Measurements from ENCODE around the gene ANTXR1. TPM values are rescaled to one million over a fixed set of nuclear protein-coding genes. Genes with fewer than 3 reads are reported as not detected.

ANTXR1 gene
- total and polyA plus RNA-seq, 2 of the 8 experiments (the other 6 are each of a cell fraction or from before 2014, with no cell fraction given): 15.8 to 44.3 TPM

- CTCF ChIA-PET (ENCODE audit: partially characterized antibody): interaction anchor here (0.6 to 1.6 kb wide), 2 partner anchors 27 to 140 kb away, joined by 3 read pairs; no protein-coding TSS in a partner anchor
- H4K91ac ChIP-seq (replicated peaks; ENCODE audit: insufficient read length, low read length): no peak overlapping the region
- no peak for FAIRE-seq
- TF ChIP-seq NANOG (IDR thresholded peaks at IDR 0.05; ENCODE audit: insufficient read depth, low read depth, low read length, poor library complexity, severe bottlenecking) (no peak), RXRA (IDR thresholded peaks at IDR 0.05; ENCODE audit: insufficient read depth, low read depth, low read length) (no peak), POLR2AphosphoS5 (IDR thresholded peaks at IDR 0.05; ENCODE audit: low read depth, low read length) (no peak), CHD1 (IDR thresholded peaks at IDR 0.05; ENCODE audit: low read depth, low read length) (no peak), PHF8 (conservative IDR thresholded peaks at IDR 0.05; ENCODE audit: low read depth, low read length) (no peak), CHD2 (IDR thresholded peaks at IDR 0.05; ENCODE audit: low read length) (no peak), EZH2 (IDR thresholded peaks at IDR 0.05; ENCODE audit: low read depth, low read length, severe bottlenecking) (no peak), SRF (IDR thresholded peaks at IDR 0.05; ENCODE audit: low read depth, low read length) (no peak), NRF1 (IDR thresholded peaks at IDR 0.05; ENCODE audit: low read depth, low read length) (no peak), YY1 (IDR thresholded peaks at IDR 0.05; ENCODE audit: low read depth, low read length) (no peak), ATF2 (IDR thresholded peaks at IDR 0.05; ENCODE audit: low read length) (no peak), JUND (IDR thresholded peaks at IDR 0.05; ENCODE audit: low read length) (no peak)
Observed at GRCh38 chr2:69279931-69280681, 267.1 kb downstream of the ANTXR1 start.

More at GRCh38 chr2:69279931-69280681, 267.1 kb downstream of the ANTXR1 start:
- Histone ChIP-seq H3K14ac (ENCODE audit: insufficient read length) (no peak overlapping the region), H3K4ac (replicated peaks; ENCODE audit: insufficient read length, low read depth, low read length) (no peak overlapping the region), H3K23ac (ENCODE audit: insufficient read length) (no peak overlapping the region), H4K5ac (ENCODE audit: insufficient read length, low read depth, low read length) (no peak overlapping the region), H3K27me3 (replicated peaks in 1 of 4; ENCODE audit: control insufficient read depth in 3 of 4, extremely low read depth in 1 of 4, insufficient read depth in 3 of 4, low read length in 3 of 4) (no peaks in the 10 kb centered on the region), H3K4me2 (ENCODE audit: insufficient read depth in 1 of 2, low read depth in 2 of 2, low read length in 2 of 2) (no peak overlapping the region), H2BK20ac (ENCODE audit: low read length) (no peak overlapping the region), H3K4me1 (replicated peaks in 1 of 4; ENCODE audit: control insufficient read depth in 3 of 4, insufficient read depth in 4 of 4, low read length in 3 of 4) (no peaks in the 10 kb centered on the region), H3K23me2 (ENCODE audit: low read depth, low read length) (no peaks in the 10 kb centered on the region), H3K36me3 (ENCODE audit: control insufficient read depth in 2 of 4, insufficient read depth in 4 of 4, low read length in 3 of 4) (no peaks in the 10 kb centered on the region; a peak in 1 of 8 replicates), H4K20me1 (replicated peaks in 1 of 2; ENCODE audit: control insufficient read depth in 1 of 2, insufficient read depth in 2 of 2, low read length in 2 of 2) (no peaks in the 10 kb centered on the region), H3K18ac (ENCODE audit: extremely low read depth, low read length) (no peak overlapping the region), H2BK12ac (ENCODE audit: low read depth, low read length) (no peak overlapping the region), H2AFZ (ENCODE audit: low read length) (no peak overlapping the region), H2AK5ac (ENCODE audit: low read depth, low read length) (no peak overlapping the region), H4K8ac (ENCODE audit: extremely low read depth, insufficient read depth, low read length) (no peak overlapping the region), H2BK15ac (ENCODE audit: low read length) (no peak overlapping the region), H3K4me3 (ENCODE audit: extremely low read depth in 1 of 4, insufficient read depth in 2 of 4, low read depth in 3 of 4, low read length in 4 of 4) (no peak overlapping the region), H3K27ac (ENCODE audit: low read depth, low read length) (no peak overlapping the region), H3K56ac (replicated peaks; ENCODE audit: insufficient read length, low read depth, low read length) (no peak overlapping the region), H3K9me3 (ENCODE audit: insufficient read depth in 2 of 2, low read depth in 1 of 2, low read length in 1 of 2) (no peaks in the 10 kb centered on the region), H2BK5ac (ENCODE audit: low read depth, low read length) (no peak overlapping the region), H2BK120ac (replicated peaks; ENCODE audit: low read depth, low read length) (no peak overlapping the region), H3K79me1 (ENCODE audit: low read depth, low read length) (no peaks in the 10 kb centered on the region), H3K9ac (replicated peaks in 1 of 4; ENCODE audit: extremely low read depth in 1 of 4, low read depth in 3 of 4, low read length in 3 of 4) (no peak overlapping the region), H3K79me2 (ENCODE audit: control insufficient read depth in 1 of 2, insufficient read depth in 2 of 2, low read length in 2 of 2) (no peaks in the 10 kb centered on the region)
- POLR2A ChIA-PET (ENCODE audit: partially characterized antibody): no interaction called here
- DNase-seq (ENCODE audit: low read depth in 1 of 2, low spot score in 2 of 2): no peak
- 89% methylated on average over 9 of the region's 9 CpGs; no CpG with 5 or more reads in 1 of the 2 experiments for WGBS, 2 experiments (ENCODE audit: extremely low coverage in 1 of 2, insufficient coverage in 1 of 2, insufficient read length in 1 of 2, insufficient replicate concordance in 2 of 2, low coverage in 1 of 2, low lambda C conversion rate in 2 of 2, missing lambda C conversion rate in 1 of 2)

All from H1 (cell line).